ENCODE results near the gene MAP3K5. TPM values are rescaled to one million over a fixed set of nuclear protein-coding genes. Genes with fewer than 3 reads are reported as not detected.
A peak's percentile ranks its signal among the peaks of the same experiment; 100 is the strongest.

Gene MAP3K5
- total RNA-seq, 1 donor from 2014 or later: 2.2 TPM

- no peak for DNase-seq (ENCODE audit: low read depth in 2 of 2)
Observed at GRCh38 chr6:136652656-136653055, 139.6 kb downstream of the MAP3K5 start.

DNA sequence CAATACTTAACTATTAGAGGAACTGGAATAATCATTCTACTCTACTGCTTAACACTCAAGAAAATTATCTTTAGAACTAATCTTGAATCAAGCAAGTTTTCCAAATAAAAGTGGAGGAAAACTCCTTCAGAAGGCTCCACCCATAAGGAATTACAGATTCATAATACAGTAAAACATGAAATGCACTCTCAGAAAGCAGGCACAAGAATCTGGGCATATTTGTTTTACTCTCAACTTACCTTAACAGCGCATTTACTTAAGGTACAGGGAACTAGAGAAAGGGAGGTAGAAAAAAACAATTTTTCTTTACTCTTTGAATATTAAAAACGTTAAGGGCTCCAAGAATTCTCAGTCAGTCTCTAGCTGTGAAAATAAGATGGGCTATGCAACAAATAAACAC lies 140.3 kb downstream of the MAP3K5 start:
- no peak for DNase-seq (ENCODE audit: low read depth in 2 of 2)

DNA sequence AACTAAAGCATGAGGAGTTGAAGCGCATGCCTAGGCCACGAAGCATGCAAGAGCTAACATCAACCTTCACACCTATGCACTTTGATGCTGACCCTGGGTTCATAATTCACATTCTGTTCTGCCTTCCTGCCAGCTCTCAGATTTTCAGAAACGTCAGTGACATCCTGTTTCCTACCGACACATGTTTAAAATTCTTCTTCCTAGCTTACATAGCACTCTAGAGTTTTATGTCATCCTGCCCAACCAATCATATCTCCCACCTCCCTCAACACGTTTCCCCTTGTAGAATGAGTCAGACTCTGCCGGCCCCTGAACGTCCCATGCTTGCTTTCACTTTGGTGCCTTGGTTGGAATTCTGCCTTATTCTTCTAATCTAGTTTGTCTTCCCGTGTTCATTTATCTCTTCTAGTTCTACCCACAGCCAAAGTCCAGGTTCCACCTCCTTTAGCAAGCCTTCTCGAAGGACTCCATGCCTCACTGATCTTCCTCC lies 144.9 kb downstream of the MAP3K5 start:
- DNase-seq (ENCODE audit: low read depth in 2 of 2): peak; percentile 96 to 97

DNA sequence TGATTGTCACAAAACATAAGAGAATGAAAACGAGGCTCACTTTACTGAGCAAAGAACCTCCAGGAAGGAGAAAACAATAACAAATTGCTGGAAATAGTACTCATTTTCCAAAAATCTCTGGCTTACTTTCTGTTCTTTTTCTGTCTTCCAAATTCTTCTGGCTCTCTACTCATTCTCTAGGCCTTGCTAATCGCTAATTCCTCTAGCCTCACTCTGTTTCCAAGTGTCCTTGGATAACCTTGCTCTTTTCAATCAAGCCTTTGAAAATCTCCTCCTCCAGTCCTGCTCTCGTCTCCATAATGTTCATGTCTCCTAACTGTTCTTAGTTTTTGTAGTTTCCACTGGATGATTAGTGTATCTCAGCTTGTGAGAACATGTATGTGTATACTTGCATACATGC lies 145.9 kb downstream of the MAP3K5 start:
- no peak for DNase-seq (ENCODE audit: low read depth in 2 of 2)

GRCh38 chr6:136644597-136644952 lies 147.7 kb downstream of the MAP3K5 start:
- DNase-seq (ENCODE audit: low read depth in 2 of 2): no peak

GRCh38 chr6:136643850-136644596 lies 148.3 kb downstream of the MAP3K5 start:
- peak; percentile 87 to 90 for DNase-seq (ENCODE audit: low read depth in 2 of 2)

- no peak for DNase-seq (ENCODE audit: low read depth in 2 of 2)
Observed at GRCh38 chr6:136641873-136642465, 150.3 kb downstream of the MAP3K5 start.

DNA sequence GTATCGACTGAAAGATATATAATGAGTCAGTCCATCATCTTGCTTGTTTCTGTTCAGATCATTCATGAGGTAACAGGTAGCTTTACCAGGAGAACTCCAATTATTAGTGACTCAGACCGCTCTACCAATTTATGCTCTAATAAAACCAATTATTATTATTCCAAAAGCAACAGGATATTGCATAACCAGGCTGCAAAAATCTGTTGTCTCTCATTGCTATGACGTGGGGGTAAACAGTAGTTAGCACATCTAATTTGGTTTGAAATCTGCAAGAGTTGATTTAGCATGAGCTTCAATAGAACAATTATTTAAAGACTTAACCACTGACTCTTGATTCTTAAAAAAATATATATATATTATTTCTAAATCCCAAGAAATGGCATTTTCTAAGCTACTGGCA lies 151.1 kb downstream of the MAP3K5 start:
- DNase-seq (ENCODE audit: low read depth in 2 of 2): peak; percentile 8 to 61

DNA sequence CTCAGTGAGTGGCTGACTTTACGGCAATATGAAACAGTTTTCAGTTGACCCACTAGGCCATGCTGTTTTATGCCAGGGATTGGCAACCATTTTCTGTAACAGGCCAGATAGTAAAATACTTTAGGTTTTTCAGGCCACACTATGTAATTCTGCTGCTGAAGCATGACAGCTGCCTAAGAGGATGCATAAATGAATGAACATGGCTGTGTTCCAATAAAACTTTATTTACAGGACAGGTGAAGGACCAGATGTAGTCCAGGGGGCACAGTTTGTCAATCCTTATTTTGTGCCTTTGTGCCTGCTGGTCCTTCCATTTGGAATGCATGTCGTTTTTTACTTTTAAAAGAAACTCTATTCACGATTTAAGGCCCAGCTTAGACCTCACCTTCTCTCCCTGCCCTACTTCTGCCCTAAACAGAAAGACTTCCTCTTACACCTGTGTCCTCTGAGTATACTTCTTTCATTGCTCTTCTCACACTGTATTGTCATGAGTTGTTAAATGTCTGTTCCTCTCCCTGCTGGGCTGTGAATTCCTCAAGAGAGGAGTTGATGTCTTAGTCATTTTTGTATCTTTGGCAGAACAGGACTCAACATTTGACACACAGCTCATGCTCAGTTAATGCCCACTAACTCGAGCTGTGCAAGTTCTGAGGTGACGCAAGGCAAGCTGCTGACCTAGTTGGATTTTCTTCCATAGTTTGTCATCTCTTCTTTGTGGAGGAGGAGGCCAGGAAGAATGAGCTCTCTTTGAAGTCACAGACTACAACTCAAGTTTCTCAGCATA lies 152.0 kb downstream of the MAP3K5 start:
- DNase-seq (ENCODE audit: low read depth in 2 of 2): no peak

DNA sequence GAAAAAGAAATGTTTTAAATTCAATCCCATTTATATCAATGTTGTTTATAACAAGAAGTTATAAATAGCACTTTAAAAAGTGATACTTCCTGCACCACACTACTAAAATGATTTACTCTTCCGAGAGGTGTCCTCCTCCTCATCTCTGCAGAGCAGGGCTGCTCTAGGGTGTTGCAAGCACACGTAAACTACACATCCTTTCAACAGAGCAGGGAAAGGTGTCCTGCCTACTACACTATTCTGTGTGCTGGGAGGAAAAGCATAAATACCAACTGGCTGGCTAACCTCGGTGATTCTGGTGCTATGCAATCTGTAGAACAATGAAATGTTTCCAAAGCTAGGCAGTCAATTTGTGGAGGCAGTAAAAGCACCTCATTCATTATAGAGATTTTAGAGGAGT lies 152.6 kb downstream of the MAP3K5 start:
- no peak for DNase-seq (ENCODE audit: low read depth in 2 of 2)

GRCh38 chr6:136635615-136636014 lies 156.7 kb downstream of the MAP3K5 start:
- DNase-seq (ENCODE audit: low read depth in 2 of 2): no peak

GRCh38 chr6:136633355-136633754 lies 158.9 kb downstream of the MAP3K5 start:
- no peak for DNase-seq (ENCODE audit: low read depth in 2 of 2)

DNA sequence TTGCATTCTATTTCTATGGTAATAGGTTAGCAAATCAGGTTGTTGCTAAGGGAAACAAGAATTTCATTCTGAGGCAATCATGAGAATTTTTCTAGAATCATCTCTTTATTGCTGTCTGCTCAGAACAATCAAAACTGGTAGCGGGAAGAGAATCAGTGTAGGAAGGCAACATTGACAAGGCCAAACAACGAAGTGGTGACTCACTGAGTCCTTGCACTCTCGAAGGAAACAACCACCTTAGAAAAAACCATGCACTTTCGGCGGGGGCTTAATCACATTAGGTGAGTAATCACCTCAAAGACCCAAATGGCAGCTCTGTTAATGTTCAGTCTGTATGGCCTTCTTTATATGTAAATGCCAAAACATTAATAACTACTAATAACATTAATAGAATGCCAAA lies 163.3 kb downstream of the MAP3K5 start:
- DNase-seq (ENCODE audit: low read depth in 2 of 2): peak in 1 of 2 donors; percentile 90

- no peak for DNase-seq (ENCODE audit: low read depth in 2 of 2)
Observed at GRCh38 chr6:136627191-136627590, 165.1 kb downstream of the MAP3K5 start.

DNA sequence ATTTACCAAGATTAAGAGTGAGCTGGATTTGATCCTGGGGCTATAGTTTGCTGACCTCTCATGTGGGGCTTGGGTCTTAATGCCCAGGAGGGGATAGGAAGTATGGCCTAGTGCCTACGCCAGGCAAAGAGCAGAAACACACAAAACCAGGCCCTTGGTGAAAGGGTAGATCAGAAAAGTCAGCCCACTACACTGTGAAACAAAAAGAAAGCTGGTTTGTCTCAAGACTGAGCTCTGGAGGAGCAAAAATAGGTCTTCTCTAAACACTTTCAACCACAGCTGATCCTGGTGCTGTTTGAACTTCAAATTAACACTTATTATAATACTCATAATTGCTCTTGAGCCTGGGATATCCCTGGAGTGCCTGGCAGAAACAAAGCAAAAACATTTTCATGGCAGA lies 167.0 kb downstream of the MAP3K5 start:
- no peak for DNase-seq (ENCODE audit: low read depth in 2 of 2)

GRCh38 chr6:136624347-136624746 lies 167.9 kb downstream of the MAP3K5 start:
- no peak for DNase-seq (ENCODE audit: low read depth in 2 of 2)

DNA sequence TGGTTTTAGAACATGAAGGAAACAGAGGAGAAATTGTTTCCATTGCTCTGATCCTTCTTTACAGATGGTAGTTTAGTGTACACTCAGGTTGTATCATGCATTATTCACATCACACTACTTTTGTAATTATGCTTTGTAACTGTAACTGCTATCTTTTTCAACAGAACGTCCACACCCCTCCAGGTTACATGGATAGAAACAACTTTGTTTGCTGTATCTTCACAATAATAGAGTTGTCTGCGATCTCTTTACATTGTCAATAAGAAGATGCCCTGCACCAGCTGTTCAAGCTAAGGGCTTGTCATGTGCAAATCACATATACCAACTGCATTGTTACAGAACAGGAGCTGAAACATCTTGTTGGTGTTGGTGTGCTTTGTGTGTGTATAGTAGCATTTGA lies 174.2 kb downstream of the MAP3K5 start:
- no peak for DNase-seq (ENCODE audit: low read depth in 2 of 2)

GRCh38 chr6:136616527-136616926 lies 175.8 kb downstream of the MAP3K5 start:
- DNase-seq (ENCODE audit: low read depth in 2 of 2): no peak

DNA sequence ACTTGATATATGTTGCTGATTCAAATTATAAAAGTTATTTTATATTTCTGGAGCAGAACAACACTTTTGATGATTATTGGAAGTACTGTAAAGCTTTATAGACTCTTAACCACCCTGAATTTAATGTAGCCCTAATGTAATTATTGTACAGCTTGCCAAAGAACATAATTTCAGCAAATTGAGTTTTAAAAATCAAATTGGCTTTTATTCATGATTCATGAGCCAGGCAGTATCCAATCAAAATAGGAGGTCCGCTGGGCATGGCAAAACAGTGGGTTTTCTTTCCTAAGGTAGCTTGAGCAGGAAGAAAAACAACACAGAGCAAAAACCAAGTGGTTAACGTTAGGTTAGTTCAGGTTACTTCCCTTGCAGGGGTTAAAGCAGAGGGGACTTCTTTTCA lies 177.3 kb downstream of the MAP3K5 start:
- DNase-seq (ENCODE audit: low read depth in 2 of 2): peak in 1 of 2 donors; percentile 20

- DNase-seq (ENCODE audit: low read depth in 2 of 2): no peak
Observed at GRCh38 chr6:136614350-136614749, 177.9 kb downstream of the MAP3K5 start.

- DNase-seq (ENCODE audit: low read depth in 2 of 2): no peak
Observed at GRCh38 chr6:136613477-136613876, 178.8 kb downstream of the MAP3K5 start.

DNA sequence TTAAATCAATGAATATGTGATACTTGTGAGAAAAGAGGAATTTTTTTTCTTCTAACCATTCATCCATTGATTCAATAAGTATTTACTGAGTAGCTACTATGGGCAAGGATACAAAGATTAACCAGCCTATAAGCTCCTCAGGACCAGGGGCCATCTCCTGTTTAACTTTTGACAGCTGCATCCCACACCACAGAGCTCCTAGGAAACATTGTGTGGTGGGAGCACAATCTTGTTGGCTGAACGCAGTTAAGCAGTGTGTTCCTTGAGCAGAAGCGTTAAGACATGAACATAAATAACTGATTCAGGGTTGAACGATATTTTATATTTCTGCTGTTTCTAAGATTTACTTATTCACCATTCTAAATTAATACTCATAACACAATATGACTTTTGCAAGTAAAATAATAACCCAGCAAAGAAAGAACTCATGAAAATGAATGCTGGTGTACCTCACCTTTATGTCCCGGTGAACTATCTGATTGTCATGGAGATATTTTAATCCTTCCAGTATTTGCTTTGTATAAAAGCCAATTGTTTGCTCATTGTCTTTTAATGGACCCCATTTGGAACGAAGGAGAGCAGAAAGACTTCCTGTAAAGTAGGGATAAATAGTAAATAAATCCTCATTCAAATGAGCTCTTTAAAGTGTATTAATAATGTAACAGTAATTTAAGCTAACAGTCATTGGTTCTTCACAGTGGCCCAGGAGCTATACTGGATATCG lies 179.4 kb downstream of the MAP3K5 start:
- no peak for DNase-seq (ENCODE audit: low read depth in 2 of 2)
